Stimulated activated CD4-positive, alpha-beta T cell treated with anti-CD3 and anti-CD28 coated beads, TNF-alpha, amount 100 ng/mL, for 48 hours (primary cell): ENCODE measurements around the gene PRKCQ.

Experiments used
- DNase-seq, 3 donors: peaks; one replicate each; pipeline ENCODE4 v3.0.0-alpha.2; 2020; ENCODE audit warnings: low read depth in 3 of 3

PRKCQ gene

GRCh38 chr10:6579904-6580278, at the start of gene PRKCQ:
Gene PRKCQ, minus strand, starts transcription at chr10:6580276. Its CDS starts 65,141 bp downstream, at chr10:6515135.
- no peak for DNase-seq

DNA sequence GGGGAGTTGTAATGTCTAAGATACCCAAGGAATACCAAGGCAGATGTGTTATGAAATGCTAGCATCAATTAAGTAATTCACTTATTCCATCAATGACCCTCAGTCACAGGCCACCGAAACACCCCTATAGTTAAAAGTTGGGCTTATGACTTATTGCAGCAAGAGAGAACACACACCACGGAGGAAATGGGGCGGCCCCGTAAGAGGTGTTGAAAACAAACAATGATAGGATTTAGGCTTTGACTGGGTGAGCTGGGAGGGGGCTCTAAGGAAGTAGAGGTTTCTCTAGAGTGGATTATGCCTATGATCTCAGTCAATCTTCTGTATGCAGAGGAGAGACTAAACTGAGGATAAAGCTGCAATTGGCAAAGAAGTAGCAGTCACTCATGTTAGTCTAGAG, 45.4 kb upstream of the PRKCQ start:
- no peak for DNase-seq

GRCh38 chr10:6624392-6624791, 44.3 kb upstream of the PRKCQ start:
- DNase-seq, result no peak

DNA sequence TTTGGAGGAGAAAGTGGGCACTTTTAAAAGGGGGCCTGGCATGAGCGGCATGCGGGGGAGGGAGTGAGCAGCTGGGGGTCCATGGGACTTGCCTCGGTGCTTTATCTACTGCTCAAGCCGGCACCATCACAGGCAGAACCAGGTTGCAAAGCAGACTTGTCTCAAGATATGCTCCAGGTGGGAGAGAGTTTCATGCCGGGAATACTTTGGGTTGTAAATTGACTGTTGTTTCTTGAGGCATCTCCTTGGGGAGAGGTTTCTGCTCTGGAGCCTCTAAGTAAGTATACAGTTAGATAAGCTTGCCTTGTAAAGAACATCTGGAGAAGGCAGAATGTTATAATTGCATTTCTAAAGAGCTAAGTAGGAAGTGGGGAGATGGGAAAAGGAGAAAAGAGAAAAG, 42.8 kb upstream of the PRKCQ start:
- DNase-seq, result no peak

- DNase-seq, result no peak
Measured at GRCh38 chr10:6621536-6621935, 41.5 kb upstream of the PRKCQ start.

DNA sequence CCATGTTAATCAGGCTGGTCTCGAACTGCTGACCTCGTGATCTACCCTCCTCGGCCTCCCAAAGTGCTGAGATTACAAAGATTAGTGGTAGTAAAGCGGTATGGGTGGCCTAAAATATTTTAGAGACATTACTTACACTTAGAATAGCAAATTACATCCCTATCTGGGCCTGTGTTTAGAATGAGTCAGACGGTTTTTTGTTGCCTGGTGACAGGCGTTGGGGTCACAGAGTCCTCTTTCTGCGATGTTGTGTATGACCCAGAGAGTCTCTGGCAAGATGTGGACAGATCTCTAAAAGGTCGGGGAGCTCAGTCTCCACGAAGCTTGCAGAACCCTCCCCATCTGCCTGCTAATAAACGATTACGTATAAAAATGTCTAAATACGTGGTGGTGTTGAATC, 39.6 kb upstream of the PRKCQ start:
- DNase-seq, result no peak

DNA sequence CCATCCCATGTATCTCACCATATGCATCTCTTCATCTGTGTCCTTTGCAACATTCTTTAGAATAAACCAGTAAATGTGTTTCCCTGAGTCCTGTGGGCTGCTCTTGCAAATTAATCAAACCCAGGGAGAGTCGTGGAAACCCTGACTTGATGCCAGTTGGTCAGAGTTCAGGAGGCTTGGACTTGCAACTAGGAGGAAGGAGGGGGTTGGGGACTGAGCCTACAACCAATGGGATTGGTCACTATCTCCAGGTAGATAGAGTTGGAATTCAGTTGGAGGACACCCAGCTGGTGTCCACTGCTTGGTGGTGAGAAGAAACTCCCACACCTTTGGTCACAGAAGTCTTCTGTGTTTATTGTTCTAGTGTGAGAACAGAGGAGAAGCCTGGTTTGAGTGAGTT, 38.3 kb upstream of the PRKCQ start:
- DNase-seq, result no peak

DNA sequence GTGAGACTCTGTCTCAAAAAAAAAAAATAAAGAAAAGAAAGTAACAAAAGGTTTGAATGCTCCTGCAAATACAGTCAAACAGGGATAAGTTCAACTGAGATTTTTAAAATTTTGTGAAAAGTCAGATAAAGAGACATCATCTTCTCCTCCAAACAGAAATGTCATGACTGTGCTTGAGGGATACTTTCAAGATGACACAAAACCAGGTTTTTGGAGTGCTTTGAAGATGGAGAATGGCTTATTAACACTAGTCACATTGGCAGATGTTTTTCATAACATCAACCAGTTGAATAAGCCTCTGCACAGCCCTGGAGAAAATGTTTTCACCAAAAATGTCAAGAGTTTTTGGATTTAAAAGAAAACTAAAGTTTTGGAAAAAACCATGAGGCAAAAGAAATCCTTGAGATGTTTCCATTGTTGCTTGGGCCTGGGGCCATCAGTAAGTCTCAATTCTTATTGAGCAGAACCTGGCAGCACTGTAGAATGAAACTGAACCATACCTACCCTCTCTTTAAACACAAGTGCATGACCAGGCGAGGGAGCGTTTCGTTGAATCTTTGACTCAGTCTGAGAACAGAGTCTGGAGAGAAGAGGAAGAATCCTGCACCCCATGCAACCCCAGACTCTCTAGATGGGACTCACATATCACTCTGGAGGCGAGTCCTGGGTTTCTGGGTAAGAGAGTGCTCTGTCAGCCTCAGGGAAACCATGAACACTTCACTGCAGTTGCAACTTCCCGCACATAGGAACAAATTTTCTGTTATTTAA, 37.4 kb upstream of the PRKCQ start:
- peak in 1 of 3 donors; percentile 23 for DNase-seq

DNA sequence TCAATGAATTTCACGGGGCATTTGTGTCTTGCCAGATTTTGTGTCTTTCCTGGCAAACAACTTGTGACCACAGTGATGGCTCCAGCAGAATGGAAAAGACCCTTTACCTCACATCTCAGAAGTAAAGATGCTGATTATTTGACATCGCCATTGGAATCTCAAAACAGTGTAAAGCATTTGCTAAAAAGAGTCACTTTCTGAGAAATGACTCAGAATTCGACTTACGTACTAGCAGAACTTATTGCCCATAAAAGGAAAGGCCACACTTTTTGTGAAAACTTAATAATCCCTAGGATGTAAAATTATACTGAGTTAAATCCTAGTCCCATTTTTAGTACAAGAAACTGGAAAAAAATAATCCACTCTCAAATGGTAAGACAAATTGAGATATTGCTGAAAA, 35.9 kb upstream of the PRKCQ start:
- no peak for DNase-seq

DNA sequence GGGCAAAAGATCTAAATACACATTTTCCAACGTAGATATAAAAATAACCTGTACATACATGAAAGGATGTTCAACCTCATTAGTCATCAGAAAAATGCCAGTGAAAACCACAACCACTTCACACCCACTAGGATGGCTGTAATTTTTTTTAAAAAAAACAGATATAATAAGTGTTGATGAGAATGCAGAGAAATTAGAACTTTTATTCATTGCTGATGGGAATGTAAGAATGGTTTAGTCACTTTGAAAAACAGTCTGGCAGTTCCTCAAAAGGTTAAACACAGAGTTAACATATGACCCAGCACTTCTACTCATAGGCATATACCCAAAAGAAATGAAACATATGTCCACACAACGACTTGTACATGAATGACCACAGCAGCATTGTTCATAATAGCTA, 32.3 kb upstream of the PRKCQ start:
- no peak for DNase-seq

DNA sequence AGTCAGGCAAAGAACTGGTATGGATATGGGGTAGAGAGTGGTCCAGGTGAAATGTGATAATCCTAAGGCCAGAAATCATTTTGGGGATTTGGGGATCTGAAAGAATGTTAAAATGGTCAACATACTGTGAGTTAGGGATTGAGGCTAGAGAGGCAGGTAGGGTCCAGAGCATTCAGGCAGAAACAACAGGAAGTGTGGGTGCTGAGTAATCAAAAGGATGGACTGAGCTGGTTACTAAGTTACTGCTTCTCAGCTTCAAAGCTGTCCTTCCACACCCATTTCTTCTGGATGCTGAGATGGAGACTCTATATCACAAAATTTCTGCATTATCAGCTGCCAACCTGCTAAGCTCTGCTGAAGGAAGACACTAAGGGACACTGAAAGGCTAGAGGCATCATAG, 30.6 kb upstream of the PRKCQ start:
- DNase-seq, result no peak

- no peak for DNase-seq
Measured at GRCh38 chr10:6609625-6610024, 29.5 kb upstream of the PRKCQ start.

DNA sequence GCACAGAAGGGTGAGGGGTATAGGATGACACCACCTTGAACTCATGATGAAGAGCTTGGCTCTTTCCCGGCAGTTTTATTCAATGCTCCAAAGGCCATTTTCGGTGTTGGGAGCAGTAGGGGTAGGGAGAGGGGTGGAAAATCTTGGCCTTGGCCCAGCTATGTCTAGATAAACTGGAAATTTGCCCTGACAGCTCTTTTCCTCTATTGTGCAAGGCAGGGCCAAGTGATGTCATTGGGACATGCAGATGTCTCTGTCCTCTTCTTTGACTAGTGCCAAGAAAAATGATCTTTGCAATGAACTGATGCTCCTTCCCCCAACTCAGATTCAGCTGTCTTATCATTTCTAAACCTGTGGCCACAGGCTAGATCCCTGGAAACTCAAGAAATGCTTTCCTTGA, 27.7 kb upstream of the PRKCQ start:
- DNase-seq, result no peak

GRCh38 chr10:6607182-6607581, 27.1 kb upstream of the PRKCQ start:
- peak in 1 of 3 donors; percentile 59 for DNase-seq

GRCh38 chr10:6603142-6604125, 23.4 kb upstream of the PRKCQ start:
- DNase-seq, result no peak

DNA sequence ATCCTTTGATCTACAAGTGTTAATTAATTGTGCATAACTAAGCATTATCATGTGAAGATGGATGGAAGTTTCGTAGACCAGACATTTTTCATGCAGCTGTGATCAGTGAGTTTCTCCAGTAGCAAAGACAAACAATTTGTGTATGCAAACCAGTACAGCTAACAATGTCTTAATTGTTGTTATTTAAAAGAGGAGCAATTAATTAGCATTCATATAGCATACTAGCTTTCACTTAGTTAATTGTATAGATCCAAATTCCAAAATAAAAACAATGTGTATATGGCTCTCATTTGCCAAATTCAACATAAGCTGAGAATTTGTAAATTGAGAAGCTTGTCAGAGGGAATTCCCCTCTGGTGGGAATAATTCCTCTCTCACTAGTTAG, 22.6 kb upstream of the PRKCQ start:
- DNase-seq, result no peak

DNA sequence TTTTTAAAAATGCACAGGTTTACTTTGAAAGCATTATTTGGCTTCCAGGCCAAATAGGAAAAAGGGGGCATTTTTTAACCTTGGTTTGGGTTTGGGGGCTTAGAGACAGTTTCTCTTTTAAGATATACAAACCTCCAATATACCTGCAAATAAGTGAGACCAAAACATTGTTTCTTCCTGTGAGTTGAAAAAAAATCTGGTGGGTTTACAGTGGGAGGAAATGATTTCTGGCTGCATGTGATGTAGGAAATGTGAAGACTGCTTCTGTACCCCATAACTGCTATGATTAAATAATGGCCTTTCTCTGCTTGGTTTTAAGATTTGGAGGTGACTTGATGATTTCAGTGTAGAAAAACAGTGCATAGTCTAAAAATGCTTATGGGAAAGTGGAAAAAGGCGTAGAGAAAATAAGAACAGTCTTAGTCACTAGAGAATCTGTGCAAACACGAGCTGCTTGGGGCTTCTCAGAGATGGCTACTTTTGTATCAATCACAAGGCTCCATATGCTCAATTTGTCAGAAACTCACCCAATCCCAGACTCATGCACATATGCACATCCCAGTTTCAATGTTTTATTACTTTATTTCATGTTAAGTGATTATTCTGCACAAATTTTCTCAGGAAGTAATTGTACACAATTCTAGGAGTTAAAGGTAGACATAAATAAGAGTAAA, 22.1 kb upstream of the PRKCQ start:
- DNase-seq, result no peak

- no peak for DNase-seq
Measured at GRCh38 chr10:6601246-6601805, 21.2 kb upstream of the PRKCQ start.

DNA sequence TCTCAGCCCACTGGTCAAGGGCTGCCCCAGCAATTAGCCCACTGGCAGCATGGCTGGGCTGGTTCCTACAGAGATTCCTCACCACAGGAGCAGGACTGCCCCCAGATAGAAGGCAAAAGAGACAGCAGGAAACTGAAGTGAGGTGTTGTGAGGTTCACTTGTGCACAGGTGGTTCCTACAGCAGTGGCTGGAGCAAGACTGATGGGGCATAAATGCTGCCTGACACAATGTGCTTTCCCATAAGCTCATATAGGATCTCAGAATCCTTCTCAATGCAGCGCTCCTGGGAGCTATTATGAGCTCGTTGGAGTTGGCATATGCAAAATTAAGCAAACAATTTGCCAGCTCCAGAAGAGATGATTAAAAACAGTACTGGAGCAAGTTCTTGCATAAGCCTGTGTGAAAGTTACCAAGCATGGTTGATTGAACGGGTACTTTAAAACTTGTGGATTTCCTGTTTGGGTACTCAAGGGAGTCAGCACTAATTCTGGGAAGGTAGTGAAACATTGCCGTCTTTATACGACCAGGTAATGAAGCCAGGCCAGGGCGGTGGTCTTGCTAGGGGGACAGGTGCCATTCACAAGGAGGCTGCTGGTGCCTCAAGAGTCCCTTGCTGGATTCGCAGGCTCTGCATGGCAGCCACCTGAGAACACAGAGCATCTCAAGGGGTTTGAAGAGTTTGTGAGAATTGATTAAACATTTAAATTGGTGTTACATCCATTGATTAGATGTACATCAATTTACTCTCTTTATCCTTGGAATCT, 20.3 kb upstream of the PRKCQ start:
- DNase-seq, result no peak

- DNase-seq, result no peak
Measured at GRCh38 chr10:6598679-6599078, 18.6 kb upstream of the PRKCQ start.

- DNase-seq, result no peak
Measured at GRCh38 chr10:6597478-6597877, 17.4 kb upstream of the PRKCQ start.
